GM04503 (cell line): ENCODE measurements around the gene ALDH1A1.
"Not testable (repeated sequence)": the region's sequence is repeated elsewhere in the genome, so short reads cannot be mapped to it uniquely, and the experiment has no call there.

Source experiments
- DNase-seq: peaks from one replicate; pipeline ENCODE4 v3.0.0-alpha.2; 2012; ENCODE audit warnings: low read depth

The ALDH1A1 gene

DNA sequence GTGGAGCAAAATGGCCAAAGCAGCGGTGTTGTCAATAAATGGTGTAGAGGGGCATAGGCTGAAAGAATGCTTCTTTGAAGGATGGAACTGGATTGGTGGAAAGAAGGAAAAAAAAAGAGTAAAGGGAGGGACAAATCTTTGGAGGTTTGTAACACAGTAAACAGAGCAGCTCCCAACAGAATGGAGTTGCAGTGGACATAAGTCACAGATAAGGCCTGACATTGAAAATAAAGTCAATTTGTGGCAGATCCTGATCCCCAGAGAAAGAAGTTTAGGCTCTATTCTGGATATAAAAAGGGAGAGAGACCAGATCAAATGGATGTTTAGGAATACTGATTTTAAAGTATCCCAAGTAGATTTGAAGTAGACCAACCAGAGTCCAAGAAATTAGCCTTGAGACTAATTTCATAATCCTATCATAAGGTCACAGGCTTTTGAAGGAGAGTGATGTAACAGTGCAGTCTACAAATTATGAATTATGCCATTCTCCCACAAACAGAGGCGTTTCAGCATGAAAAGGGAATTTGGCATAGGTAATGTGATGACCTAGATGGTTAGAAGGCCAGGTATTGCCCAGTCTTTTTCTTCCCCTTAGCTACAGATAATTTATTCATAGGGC, 8.9 kb downstream of the ALDH1A1 start:
- no peak for DNase-seq

DNA sequence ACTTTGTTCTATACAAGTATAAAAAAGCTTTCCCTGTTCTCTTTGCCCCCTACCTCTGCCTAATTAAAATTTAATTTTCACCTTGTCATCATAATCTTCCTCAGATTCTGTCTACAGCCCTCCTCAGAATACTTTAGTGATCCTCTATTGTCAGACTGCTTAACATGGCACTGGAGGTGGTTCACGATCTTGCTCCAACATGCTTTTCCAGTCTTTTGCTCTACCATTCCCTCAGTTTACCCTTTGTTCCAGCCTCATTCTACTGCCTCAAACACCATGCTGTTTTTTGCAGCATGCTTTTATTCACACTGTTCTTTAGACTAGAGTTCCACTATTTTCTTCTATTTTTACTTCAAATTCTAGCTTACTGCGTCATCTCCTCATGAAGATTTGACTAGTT, 10.4 kb downstream of the ALDH1A1 start:
- no peak for DNase-seq

- not testable (repeated sequence) for DNase-seq
Measured at GRCh38 chr9:72939581-72939980, 13.3 kb downstream of the ALDH1A1 start.

DNA sequence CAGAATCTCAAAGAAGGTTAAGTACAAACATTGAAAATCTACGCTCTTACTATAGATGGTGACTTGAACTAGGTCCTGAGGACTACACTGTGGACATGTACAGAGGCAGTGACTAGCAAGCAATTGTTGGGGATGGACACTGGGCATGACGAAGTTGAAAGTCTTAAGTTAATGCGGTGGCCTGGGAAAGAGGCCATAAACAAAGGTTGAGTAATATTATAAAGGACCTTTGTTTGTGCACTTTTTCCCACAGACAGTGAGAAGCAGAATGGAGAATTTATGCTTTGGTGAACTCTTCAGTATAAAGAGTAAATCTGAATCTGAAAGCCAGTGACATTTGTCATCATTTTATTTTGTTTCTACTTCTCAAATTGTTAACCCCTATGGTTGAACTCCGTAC, 15.3 kb downstream of the ALDH1A1 start:
- no peak for DNase-seq

GRCh38 chr9:72936679-72937078, 16.2 kb downstream of the ALDH1A1 start:
- DNase-seq: no peak

GRCh38 chr9:72936266-72936665, 16.6 kb downstream of the ALDH1A1 start:
- DNase-seq: no peak

DNA sequence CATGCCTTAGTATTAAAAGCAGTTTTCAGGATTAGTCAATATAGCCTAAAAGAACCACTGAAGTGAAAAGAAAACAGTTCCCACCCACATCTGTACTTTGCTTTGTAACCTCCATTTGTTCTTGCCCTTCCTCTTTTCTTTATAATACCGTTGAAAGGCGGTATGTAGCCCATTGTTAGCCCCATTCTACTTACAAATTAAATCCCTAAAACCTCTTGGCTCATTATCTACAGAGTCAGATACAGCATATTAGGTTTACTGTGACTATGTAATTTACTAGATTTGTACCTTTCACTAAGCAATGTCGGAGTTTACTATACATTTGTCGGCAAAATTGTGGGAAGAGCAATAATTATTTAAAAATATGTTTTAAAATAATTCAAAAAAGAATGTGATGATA, 17.3 kb downstream of the ALDH1A1 start:
- no peak for DNase-seq

DNA sequence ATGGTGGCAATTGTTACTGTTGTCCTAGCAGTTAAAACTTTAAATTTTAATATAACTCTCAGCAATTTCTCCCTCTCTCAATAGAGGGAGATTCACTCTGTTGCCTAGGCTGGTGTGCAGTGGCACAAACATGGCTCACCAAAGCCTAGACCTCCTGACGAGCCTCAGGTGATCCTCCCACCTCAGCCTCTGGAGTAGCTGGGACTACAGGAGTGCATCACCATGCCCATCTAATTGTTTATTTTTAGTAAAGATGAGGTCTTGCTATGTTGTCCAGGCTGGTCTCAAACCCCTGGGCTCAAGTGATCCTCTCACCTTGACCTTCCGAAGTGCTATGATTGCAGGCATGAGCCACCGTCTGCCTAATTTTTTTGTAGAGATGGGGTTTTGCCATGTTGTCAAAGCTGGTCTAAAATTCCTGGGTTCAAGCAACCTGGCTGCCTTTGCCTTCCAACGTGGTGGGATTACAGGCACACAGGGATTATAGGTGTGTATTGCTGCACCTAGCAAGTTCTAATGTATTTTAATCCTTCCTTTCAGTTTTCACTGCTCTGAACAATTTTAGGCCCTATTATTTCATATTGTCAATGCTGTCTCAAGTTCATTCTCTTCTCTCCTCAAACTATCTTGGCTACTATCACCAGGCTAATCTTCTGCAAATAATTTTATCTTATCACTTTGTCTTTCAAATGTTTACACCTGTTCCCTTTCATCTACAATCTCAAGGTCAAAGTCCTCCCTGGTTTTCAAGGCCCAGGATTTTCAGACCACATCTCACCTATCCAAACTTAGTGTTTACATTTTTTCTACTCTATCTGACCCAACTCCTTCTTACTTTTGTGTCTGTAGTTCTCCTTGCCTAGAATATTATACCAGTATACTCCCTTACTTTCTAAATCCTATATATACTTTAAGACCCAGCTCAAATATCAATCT, 18.9 kb downstream of the ALDH1A1 start:
- no peak for DNase-seq

DNA sequence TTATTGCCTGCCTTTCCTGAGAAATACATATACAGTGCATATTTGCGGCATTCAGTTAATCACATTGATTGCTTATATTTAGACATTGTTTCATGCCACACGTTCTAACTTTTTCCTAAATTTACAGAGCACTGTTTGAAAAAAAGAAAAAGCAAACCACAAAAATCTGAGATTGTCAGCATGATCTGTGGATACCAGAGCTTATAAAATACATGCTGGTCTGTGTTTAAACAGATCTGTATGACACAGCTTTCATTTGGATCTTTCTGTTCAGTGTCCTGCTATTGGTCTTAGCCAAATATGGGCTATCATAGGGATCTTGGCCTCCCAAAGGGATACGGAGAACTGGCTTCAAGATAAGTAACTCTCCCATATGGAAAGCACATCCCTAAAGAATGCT, 20.2 kb downstream of the ALDH1A1 start:
- DNase-seq: no peak

DNA sequence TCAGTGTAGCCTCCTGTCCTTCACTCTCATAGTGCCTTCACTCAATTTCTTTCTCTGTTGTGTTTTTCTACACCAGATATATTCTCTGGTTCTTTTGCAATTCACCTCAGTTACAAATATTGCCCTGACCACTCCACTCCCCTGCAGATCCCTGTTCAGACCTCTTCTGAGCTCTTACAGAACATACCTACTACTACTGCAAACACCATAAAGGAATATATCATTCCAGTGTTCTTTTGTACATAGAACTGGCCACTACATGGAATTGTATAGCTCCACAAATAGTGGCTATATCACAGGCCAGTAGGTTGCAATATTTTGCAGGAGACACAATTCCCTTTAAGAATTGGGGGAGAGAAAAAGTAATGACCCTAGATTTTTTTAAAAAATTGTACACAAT, 21.0 kb downstream of the ALDH1A1 start:
- DNase-seq: no peak

DNA sequence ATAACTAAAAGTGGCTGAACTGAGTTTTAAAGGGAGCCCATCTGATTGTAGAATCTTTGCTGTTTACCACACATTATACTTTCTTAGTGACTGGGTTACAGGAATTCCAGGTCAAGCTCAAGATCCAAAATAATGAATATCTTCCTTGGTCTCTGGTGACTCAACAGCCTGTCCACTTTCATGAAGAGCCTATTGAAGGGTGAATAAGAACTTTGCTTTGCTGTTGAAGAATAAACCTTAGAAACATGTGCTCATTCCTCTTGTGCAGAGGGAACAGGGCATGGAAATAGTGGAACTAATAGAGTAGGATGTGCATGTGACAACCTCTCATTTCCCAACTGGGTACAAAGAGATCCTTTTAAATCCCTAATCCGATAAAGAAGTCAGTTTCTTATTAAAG, 21.4 kb downstream of the ALDH1A1 start:
- no peak for DNase-seq

GRCh38 chr9:72930828-72931227, 22.0 kb downstream of the ALDH1A1 start:
- DNase-seq: no peak

DNA sequence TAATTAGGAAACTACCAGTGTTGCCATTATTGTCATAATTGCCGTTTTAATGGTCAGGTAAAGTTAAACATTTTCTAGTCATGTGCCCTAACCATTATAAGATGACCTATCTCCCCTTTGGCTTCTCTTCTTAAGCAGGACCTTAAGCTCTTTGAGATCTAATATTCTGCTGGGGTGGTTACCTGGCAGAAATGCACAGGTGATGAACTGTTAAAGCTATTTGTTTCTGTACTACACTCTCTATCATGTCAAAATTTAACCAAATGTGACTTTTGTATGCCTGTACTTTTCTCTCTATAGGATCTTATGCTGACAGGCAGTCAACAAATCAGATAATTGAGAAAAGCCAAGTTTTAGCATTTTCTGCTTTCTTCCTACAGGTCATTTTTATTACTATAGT, 23.3 kb downstream of the ALDH1A1 start:
- no peak for DNase-seq

GRCh38 chr9:72928042-72928507, 24.8 kb downstream of the ALDH1A1 start:
- DNase-seq: no peak

DNA sequence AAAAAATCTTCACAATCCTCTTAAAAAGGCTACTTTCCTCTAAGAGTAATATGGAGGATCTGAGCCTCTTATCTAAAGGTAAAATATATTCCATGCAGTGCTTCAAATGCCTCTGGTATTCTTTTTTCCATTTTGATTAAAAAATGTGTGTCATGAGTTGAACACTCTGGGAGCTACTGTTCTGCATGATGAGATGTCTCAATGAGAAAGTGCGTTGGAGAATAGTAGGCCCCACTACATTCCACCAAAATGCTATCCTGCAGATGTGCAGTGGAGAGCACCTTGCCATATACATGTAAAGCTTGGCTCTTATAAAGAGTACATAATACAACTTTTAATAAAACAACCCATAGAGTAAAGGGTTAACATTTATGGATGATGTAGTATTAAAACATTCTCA, 26.3 kb downstream of the ALDH1A1 start:
- no peak for DNase-seq

DNA sequence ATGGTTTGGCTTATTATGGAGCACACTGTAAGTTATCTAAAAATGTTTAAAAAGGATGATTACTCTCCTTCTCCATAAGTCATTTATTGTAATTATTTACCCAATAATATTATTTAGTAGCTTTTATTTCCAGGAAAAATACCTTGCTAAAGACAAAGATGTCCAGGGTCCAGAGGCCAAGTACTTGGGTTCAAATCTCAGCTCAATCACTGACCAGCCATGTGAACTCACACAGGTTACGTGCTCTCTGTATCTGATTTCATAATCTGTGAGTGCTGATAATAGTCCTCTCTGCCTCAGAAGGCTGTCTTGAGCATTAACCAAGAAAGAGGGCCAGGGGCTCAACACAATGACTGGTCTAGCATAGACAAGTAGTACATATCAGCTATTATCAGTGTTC, 27.0 kb downstream of the ALDH1A1 start:
- no peak for DNase-seq

DNA sequence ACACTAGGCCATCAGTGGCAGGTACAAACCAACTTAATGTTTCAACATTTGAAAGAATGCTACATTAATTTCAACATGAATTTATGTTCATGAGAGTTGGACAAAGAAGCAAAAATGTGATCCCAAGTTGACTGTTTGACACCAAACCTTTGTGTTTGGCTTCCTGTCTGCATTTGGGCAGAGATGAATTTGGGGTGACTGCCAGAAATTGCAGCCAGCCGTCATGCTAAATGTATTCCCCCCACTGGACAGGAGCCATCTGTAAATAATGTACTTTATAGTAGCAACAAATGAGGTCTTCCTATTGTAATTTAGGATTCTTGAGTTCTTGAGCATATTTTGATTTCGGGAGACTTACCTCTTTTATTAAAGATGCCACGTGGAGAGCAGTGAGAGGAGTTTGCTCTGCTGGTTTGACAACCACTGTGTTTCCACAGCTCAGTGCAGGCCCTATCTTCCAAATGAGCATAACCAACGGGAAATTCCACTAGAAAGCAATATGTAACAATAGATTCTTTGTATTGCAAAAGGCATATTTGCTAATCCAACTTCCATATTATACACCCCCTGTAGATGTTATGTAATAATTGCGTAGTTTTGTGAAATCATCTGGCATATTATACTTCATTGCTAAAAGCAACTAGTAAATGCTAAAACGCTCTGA, 27.6 kb downstream of the ALDH1A1 start:
- no peak for DNase-seq

- DNase-seq: no peak
Measured at GRCh38 chr9:72924154-72924790, 28.6 kb downstream of the ALDH1A1 start.

GRCh38 chr9:72923077-72923476, 29.8 kb downstream of the ALDH1A1 start:
- DNase-seq: no peak

GRCh38 chr9:72921888-72922654, 30.8 kb downstream of the ALDH1A1 start:
- DNase-seq: no peak

- DNase-seq: no peak
Measured at GRCh38 chr9:72919246-72919945, 33.5 kb downstream of the ALDH1A1 start.
